Measurements from ENCODE around the gene KIF22.
"Not testable (repeated sequence)": the region's sequence is repeated elsewhere in the genome, so short reads cannot be mapped to it uniquely, and the experiment has no call there.

The KIF22 gene

DNA sequence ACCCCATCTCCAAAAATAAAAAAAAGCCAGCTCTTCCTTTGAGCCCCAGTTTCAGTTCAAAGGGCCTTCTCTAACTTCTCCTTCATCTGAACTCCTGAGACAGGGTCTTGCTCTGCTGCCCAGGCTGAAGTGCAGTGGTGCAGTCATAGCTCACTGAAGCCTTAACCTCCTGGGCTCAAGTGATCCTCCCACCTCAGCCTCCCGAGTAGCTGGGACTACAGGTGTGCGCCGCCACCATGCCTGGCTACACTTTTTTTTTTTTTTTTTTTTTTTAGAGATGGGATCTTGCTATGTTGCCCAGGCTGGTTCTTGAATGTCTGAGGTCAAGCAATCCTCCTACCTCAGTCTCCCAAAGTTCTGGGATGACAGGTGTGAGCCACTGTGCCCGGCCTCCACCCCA is 42.7 kb downstream of the KIF22 start:
- not testable (repeated sequence) for DNase-seq

DNA sequence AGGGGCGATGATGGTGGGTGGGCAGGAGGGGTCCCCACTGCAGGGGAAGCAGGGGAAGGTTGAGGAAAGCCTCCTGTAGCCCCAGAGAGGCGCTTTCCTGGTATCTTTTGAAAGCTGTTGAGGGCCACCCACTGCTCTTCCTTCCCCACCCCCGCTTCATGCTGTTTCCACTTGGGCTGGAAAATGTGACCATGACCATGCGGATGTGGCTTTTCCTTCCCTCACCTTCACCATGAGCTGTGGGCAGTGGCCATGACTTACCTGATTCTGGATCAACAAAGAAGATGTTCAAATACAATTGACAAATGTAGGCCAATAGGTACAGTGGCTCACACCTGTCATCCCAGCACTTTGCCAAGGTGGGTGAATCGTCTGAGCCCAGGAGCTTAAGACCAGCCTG is 43.5 kb downstream of the KIF22 start:
- DNase-seq: no peak

DNA sequence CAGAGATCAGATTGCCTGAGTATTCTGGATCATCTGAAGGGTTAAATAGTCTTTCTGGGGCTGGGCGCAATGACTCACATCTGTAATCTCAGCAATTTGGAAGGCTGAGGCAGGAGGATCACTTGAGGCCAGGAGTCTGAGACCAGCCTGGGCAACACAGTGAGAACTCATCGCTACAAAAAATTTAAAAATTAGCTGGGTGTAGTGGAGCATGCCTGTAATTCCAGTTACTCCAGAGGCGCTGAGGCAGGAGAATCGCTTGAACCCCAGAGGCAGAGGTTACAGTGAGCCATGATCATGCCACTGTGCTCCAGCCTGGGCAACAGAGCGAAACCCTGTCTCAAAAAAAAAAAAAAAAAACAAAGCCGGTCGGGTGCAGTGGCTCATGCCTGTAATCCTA is 45.4 kb downstream of the KIF22 start:
- no peak for DNase-seq

DNA sequence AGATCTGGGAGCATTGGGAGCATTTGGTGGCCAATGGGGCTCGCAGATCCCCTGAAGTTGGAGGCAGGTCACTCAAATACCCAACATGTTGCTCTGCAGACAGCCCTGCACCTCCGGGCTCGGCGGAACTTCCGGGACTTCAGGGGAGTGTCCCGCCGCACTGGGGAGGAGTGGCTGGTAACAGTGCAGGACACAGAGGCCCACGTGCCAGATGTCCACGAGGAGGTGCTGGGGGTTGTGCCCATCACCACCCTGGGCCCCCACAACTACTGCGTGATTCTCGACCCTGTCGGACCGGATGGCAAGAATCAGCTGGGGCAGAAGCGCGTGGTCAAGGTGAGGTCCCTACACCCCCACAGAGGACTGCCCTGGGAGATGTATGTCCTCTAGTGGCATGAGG is 46.1 kb downstream of the KIF22 start:
- no peak for DNase-seq

DNA sequence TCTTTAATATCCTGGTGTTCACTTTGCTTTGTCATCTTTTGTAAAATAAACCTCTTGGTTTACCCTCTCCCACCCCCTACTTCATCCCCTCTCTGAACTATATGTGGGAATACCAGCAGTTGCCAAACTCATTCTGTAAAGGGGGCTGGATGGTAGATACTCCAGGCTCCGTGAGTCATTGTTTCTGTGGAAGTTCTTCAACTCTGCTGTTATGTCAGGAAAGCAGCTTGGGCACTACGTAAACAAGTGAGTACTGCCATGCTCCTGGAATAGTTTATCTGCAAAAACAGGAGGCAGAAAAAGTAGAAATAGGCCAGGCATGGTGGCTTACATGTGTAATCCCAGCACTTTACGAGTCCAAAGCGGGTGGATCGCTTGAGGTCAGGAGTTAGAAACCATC is 47.3 kb downstream of the KIF22 start:
- DNase-seq: peak in 1 of 58 donors; percentile 10

DNA sequence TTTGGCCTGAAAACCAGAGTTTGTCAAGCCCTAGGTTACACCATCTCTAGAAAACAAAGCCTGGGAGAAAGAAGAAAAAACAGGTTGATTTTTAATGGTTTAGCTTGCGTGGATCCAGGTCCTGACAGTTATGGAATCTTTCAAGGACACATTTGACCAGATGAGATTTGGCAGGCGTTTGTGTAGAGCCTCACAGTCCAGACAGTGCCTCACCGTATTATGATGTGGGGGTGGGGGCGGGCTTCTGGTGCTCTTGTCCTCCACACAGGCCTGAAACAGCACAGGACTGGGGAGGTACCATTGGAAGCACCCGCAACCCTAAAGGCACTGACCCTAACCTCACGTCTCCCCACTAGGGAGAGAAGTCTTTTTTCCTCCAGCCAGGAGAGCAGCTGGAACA is 49.3 kb downstream of the KIF22 start:
- DNase-seq: no peak

DNA sequence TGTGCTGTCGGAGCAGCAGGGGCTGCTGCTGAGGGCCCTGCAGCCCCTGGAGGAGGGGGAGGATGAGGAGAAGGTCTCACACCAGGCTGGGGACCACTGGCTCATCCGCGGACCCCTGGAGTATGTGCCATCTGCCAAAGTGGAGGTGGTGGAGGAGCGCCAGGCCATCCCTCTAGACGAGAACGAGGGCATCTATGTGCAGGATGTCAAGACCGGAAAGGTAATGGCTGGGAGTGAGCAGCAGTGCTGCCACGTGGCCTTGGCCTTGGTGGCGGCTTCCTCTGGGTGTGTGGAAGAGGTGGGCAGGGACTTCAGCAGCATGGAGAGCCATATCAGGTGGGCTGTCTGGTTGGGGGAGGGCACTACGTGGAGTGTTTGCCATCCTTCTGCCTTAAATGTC is 49.7 kb downstream of the KIF22 start:
- DNase-seq: no peak

DNA sequence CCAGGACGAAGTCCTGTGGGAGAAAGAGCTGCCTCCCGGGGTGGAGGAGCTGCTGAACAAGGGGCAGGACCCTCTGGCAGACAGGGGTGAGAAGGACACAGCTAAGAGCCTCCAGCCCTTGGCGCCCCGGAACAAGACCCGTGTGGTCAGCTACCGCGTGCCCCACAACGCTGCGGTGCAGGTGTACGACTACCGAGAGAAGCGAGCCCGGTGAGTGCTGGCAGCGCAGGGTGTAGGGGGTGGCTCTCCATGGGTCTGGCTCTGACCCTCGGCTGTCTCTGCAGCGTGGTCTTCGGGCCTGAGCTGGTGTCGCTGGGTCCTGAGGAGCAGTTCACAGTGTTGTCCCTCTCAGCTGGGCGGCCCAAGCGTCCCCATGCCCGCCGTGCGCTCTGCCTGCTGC is 51.1 kb downstream of the KIF22 start:
- DNase-seq: no peak

DNA sequence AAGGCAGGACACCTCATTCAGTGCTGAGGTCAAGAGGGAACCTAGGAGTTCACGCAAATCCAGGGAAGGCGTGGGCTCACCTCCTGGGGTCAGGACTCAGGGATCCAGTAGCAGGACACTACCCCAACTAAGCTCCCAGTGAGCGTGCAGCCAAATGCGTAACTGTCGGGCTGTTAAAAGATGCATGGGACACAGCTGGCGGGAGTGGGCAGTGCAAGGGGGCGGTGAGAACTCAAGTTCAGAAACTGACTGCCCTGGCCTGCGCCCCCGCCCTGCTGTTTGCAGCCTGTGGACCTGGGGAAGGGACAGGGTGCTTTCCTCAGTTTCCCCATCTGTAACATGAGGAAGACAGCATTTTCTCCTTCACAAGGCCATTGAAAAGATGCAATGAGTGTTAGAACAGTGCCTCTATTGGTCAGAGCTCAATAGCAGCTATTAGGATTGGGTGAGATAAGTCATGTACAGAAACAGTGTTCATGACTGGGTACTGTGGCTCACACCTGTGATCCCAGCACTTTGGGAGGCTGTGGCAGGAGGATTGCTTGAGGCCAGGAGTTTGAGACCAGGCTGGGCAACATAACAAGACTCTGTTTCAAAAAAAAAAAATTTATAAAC is 52.3 kb downstream of the KIF22 start:
- DNase-seq: no peak

DNA sequence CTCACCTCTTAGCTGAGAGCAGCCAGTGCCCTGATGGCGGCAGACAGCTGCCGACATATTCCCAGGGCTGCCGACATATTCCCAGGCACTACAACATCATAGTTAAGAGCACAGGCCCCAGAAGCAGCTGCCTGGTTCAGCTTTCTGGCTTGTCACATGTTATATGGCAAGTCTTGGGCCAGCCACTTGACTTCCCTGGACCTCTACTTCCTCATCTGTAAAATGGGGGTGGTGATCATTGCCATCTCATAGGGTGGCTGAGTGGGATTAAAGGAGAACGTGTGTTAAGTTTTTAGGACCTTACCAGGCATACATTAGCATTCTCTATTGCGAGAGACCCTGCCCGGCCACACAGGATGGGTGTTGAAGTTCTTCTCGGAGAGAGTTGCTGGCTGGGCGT is 53.4 kb downstream of the KIF22 start:
- no peak for DNase-seq

DNA sequence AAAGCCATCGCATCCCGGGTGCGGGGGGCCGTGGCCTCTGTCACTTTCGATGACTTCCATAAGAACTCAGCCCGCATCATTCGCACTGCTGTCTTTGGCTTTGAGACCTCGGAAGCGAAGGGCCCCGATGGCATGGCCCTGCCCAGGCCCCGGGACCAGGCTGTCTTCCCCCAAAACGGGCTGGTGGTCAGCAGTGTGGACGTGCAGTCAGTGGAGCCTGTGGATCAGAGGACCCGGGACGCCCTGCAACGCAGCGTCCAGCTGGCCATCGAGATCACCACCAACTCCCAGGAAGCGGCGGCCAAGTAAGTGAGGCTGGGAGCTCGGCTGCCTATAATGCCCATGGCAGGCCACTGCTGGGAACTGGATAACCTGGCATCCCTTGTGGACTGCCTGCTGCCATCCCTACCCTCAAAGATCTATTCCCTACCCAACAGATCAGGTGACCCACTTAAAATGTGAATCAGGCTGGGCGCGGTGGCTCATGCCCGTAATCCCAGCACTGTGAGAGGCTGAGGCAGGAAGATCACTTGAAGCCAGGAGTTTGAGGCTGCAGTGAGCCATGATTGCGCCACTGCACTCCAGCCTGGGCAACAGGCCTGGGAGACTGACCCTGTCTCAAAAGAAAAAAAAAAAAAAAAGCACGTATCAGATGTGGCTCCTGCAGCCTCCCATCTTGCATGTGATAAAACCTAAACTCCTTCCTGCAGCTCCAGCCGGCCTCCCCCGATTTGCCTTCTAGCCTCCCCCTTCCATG is 54.2 kb downstream of the KIF22 start:
- DNase-seq: no peak

DNA sequence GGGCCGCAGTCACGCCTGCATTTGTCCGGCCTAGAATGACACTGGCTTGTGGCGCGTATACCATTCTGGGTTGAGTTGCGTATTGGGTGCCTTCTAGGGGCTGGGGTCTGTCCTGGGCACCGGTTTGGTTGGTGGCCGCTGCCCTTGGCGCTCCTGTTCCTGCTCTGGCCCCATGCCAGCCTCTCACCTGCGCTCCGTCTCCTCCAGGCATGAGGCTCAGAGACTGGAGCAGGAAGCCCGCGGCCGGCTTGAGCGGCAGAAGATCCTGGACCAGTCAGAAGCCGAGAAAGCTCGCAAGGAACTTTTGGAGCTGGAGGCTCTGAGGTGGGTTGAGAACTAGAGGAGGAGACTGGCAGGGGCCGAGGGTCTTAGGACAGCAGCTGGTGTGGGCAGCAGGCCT is 55.1 kb downstream of the KIF22 start:
- DNase-seq: no peak

DNA sequence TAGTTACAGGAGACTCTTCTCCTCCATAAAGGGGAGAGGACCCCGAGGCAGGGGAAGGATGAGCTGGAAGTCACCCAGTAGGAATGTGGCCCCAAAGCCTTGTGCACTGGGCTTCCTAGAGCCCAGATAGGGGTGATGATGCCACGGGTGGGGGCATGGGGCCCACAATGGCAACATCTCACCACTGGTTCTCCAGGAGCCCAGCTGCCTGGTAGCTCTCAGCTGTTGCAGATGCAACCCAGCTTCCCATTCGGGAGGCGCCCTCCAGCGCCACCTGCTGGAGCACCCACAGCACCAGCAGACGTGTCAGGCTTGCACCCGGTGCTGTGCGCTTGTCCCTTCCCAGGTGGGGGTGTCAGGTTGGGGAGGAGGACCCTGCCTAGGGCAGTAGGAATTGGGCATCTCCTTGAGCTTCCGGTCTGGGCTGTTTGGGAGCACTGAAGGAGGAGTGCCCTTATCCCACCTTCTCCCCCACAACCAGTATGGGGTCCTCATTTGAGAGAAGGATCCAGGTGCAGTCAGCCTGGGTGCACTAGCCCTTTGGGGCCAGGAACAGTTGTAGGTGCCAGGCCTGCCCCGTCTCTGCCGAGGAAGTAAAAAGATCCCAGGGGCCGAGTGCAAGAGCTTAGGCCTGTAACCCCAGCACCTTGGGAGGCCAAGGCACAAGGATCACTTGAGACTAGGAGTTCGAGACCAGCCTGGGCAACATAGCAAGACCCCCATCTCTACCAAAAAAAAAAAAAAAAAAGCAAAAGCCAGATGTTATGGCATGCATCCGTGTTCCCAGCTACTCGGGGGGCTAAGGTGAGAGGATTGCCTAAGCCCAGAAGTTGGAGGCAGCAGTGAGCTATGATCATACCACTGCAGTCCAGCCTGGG is 58.1 kb downstream of the KIF22 start:
- DNase-seq: peak in 47 of 58 donors; percentile 6 to 77 (median 41)

DNA sequence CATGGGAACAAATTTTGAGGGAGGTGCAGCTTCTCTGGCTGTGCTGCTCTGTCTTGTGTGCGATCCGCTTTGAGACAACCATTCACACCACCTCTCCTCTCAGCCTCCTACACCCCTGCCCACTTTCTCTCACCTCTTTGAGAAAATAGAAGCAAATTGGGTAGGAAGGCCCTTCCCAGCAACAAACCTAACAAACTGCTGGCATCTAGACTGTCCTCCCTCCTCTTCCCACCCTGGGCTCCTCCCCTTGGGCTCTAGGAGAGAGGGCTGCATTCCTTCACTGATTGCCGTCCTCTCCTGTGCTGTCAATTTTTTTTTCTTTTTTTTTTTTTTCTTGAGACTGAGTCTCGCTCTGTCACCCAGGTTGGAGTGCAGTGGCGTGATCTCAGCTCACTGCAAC is 59.0 kb downstream of the KIF22 start:
- peak in 19 of 58 donors; percentile 7 to 78 (median 27) for DNase-seq

DNA sequence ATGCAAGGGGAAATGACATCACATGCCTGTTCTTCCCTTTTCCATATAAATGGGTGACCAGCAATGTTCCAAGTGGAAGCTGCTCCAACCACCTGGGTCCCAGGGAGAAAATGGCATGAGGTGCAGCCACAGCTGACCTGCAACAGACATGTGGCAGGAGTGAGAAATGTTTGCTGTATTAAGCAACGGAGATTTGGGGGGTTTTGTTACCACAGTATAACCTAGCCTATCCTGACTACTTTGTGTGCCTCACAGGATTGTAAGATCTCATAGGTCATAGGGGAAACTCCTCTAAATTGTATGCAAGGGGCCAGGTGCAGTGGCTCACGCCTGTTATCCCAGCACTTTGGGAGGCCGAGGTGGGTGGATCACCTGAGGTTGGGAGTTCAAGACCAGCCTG is 60.4 kb downstream of the KIF22 start:
- DNase-seq: no peak

DNA sequence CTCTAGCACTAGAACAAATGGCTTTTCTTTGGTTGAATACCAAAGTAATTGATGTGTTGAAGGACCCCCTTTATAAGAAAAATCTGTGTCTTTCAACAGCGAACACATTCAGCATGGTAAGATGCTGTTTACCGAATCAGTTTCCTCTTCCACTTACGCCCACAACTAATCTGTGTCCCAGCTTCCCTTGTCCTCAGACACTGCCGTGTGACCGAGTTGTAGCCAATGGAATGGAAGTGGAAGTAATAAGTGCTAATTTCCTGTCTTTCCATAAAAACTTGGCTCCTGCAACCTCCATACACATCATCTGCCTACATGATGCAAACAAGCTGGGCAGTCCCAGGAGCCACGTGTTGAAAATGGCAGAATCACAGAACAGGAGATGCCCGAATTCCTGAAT is 62.1 kb downstream of the KIF22 start:
- DNase-seq: peak in 4 of 58 donors; percentile 4 to 34 (median 12)

DNA sequence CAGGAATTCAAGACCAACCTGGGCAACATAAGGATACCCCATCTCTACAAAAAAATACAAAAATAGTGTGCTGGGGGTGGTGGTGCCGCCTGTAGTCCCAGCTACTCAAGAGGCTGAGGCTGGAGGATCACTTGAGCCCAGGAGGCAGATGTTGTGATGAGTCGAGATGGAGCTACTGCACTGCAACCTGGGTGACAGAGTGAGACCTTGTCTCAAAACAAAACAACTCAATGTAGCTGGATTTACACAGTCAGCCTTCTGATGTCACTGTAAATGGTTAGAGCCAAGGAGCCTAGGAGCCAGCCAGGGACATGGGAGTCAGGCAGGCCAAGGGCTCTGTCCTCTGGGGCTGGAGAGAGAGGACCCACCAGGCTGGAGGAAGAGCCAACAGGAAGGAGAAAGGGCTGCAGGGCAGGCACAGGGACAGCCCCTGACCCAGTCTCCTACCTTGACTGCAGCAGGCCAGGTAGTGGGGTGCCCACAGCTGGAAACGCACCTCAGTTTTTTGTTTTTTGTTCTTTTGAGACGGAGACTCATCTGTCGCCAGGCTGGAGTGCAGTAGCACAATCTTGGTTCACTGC is 64.1 kb downstream of the KIF22 start:
- DNase-seq: no peak

All from anterior cingulate cortex (tissue), 58 donors.